H9 (cell line): ENCODE results near the gene TNNI3. TPM values are rescaled to one million over a fixed set of nuclear protein-coding genes. Genes with fewer than 3 reads are reported as not detected.

Source experiments
- DNase-seq: peaks from one replicate; pipeline ENCODE4 v3.0.0-alpha.2; 2017
- H2AFZ ChIP-seq: one replicate; pipeline ENCODE4 v1.6.1; 2013; ENCODE audit warnings: mild to moderate bottlenecking, low read length, control low read depth, moderate library complexity
- H2AK5ac ChIP-seq: 2 replicates; pipeline ENCODE4 v1.6.1; 2013; ENCODE audit warnings: low read length, control low read depth, mixed read lengths; ENCODE audit not compliant: insufficient read length
- H2BK120ac ChIP-seq: one replicate; pipeline ENCODE4 v1.6.1; 2013; ENCODE audit warnings: low read depth, mild to moderate bottlenecking, low read length, control low read depth, inconsistent platforms; ENCODE audit not compliant: poor library complexity, severe bottlenecking
- H2BK12ac ChIP-seq: 2 replicates; pipeline ENCODE4 v1.6.1; 2013; ENCODE audit warnings: low read length, control low read depth, mixed read lengths, low read depth; ENCODE audit not compliant: insufficient read length
- H2BK15ac ChIP-seq: 2 replicates; pipeline ENCODE4 v1.6.1; 2013; ENCODE audit warnings: low read depth, low read length, control low read depth
- H2BK20ac ChIP-seq: one replicate; pipeline ENCODE4 v1.6.1; 2013; ENCODE audit warnings: low read depth, mild to moderate bottlenecking, low read length, control low read depth, inconsistent platforms; ENCODE audit not compliant: poor library complexity, severe bottlenecking
- H2BK5ac ChIP-seq: 2 replicates; pipeline ENCODE4 v1.6.1; 2013; ENCODE audit warnings: low read length, control low read depth, mixed read lengths; ENCODE audit not compliant: insufficient read length
- H3K14ac ChIP-seq: 2 replicates; pipeline ENCODE4 v1.6.1; 2013; ENCODE audit warnings: low read length, control low read depth; ENCODE audit not compliant: insufficient read depth
- H3K18ac ChIP-seq: 2 replicates; pipeline ENCODE4 v1.6.1; 2013; ENCODE audit warnings: low read depth, mild to moderate bottlenecking, mixed read lengths, low read length, control low read depth; ENCODE audit not compliant: insufficient read length
- H3K23ac ChIP-seq: 2 replicates; pipeline ENCODE4 v1.6.1; 2013; ENCODE audit warnings: low read length, control low read depth, mixed read lengths, low read depth; ENCODE audit not compliant: insufficient read length
- H3K23me2 ChIP-seq: 2 replicates; pipeline ENCODE4 v1.6.1; 2013; ENCODE audit warnings: low read depth, mild to moderate bottlenecking, mixed read lengths, low read length, control low read depth; ENCODE audit not compliant: insufficient read length, poor library complexity, severe bottlenecking
- H3K27ac ChIP-seq: 2 replicates; pipeline ENCODE4 v1.5.1; 2013; ENCODE audit warnings: low read length, control low read depth, mixed read lengths, low read depth; ENCODE audit not compliant: insufficient read length
- H3K27me3 ChIP-seq: 2 replicates; pipeline ENCODE4 v1.6.1; 2013; ENCODE audit warnings: low read length, control low read depth, inconsistent platforms; ENCODE audit not compliant: insufficient read depth
- H3K4ac ChIP-seq: 2 replicates; pipeline ENCODE4 v1.6.1; 2013; ENCODE audit warnings: low read depth, mild to moderate bottlenecking, control low read depth, inconsistent platforms, low read length, moderate library complexity
- H3K4me1 ChIP-seq: 2 replicates; pipeline ENCODE4 v1.6.1; 2013; ENCODE audit warnings: low read length, control low read depth, inconsistent platforms; ENCODE audit not compliant: insufficient read depth
- H3K4me2 ChIP-seq: 2 replicates; pipeline ENCODE4 v1.6.1; 2013; ENCODE audit warnings: low read length, control low read depth, mixed read lengths; ENCODE audit not compliant: insufficient read length, insufficient read depth
- H3K56ac ChIP-seq: 2 replicates; pipeline ENCODE4 v1.6.1; 2013; ENCODE audit warnings: low read depth, mild to moderate bottlenecking, mixed read lengths, low read length, control low read depth; ENCODE audit not compliant: insufficient read length
- H3K79me1 ChIP-seq: 2 replicates; pipeline ENCODE4 v1.6.1; 2013; ENCODE audit warnings: low read depth, mild to moderate bottlenecking, moderate library complexity, low read length, control low read depth, inconsistent platforms; ENCODE audit not compliant: insufficient read depth, poor library complexity, severe bottlenecking
- H3K79me2 ChIP-seq: 2 replicates; pipeline ENCODE4 v1.6.1; 2013; ENCODE audit warnings: low read length, control low read depth, inconsistent platforms; ENCODE audit not compliant: insufficient read depth
- H3K9ac ChIP-seq: 2 replicates; pipeline ENCODE4 v1.6.1; 2013; ENCODE audit warnings: low read length, control low read depth, mixed read lengths; ENCODE audit not compliant: insufficient read length; ENCODE audit errors: extremely low read depth
- H3K9me3 ChIP-seq: one replicate; pipeline ENCODE4 v1.6.1; 2013; ENCODE audit warnings: low read depth, low read length, inconsistent platforms; ENCODE audit not compliant: control insufficient read depth
- H3T11ph ChIP-seq: one replicate; pipeline ENCODE4 v1.6.1; 2013; ENCODE audit warnings: mild to moderate bottlenecking, low read length, control low read depth, inconsistent platforms
- H4K20me1 ChIP-seq: one replicate; pipeline ENCODE4 v1.6.1; 2013; ENCODE audit not compliant: control insufficient read depth, insufficient read length, insufficient read depth
- H4K5ac ChIP-seq: 2 replicates; pipeline ENCODE4 v1.6.1; 2013; ENCODE audit warnings: low read depth, mild to moderate bottlenecking, mixed read lengths, low read length, control low read depth; ENCODE audit not compliant: insufficient read length
- H4K8ac ChIP-seq: replicated peaks from 2 replicates; pipeline ENCODE4 v1.6.1; 2013; ENCODE audit warnings: low read length, control low read depth, mixed read lengths, low read depth; ENCODE audit not compliant: insufficient read length
- H4K91ac ChIP-seq: 2 replicates; pipeline ENCODE4 v1.6.1; 2013; ENCODE audit warnings: low read depth, mild to moderate bottlenecking, moderate library complexity, mixed read lengths, low read length, control low read depth; ENCODE audit not compliant: insufficient read length
- H3K27ac Mint-ChIP-seq, 3 experiments: 2 replicates in 2 of 3; 3 replicates in 1 of 3; pipeline ENCODE4 v1.8.0; 2020 to 2021; ENCODE audit warnings: mixed read lengths in 3 of 3, mild to moderate bottlenecking in 1 of 3, moderate library complexity in 1 of 3
- H3K27me3 Mint-ChIP-seq: 2 replicates; pipeline ENCODE4 v1.8.0; 2021; ENCODE audit warnings: low read depth, mild to moderate bottlenecking, moderate library complexity, mixed read lengths
- H3K36me3 Mint-ChIP-seq, 3 experiments: 2 replicates in 2 of 3; 3 replicates in 1 of 3; pipeline ENCODE4 v1.8.0; 2020 to 2021; ENCODE audit warnings: low read depth in 3 of 3, mixed read lengths in 3 of 3; ENCODE audit not compliant: insufficient read depth in 1 of 3
- H3K4me1 Mint-ChIP-seq, 2 experiments: 2 replicates each; pipeline ENCODE4 v1.8.0; 2020; ENCODE audit warnings: mixed read lengths in 2 of 2
- H3K4me3 Mint-ChIP-seq, 2 experiments: 2 replicates in 1 of 2; 3 replicates in 1 of 2; pipeline ENCODE4 v1.8.0; 2020 to 2021; ENCODE audit warnings: mild to moderate bottlenecking in 2 of 2, mixed read lengths in 2 of 2, moderate library complexity in 1 of 2
- H3K9me3 Mint-ChIP-seq, 2 experiments: 2 replicates in 1 of 2; 3 replicates in 1 of 2; pipeline ENCODE4 v1.8.0; 2020; ENCODE audit warnings: mild to moderate bottlenecking in 2 of 2, mixed read lengths in 2 of 2, moderate library complexity in 1 of 2
- CTCF ChIP-seq: fragments of 200-600 bp; sonication (generic); conservative IDR thresholded peaks from 3 replicates; pipeline ENCODE4 v1.8.0; 2021; ENCODE audit warnings: antibody characterized with exemption, mild to moderate bottlenecking
- WGBS: extraction: QIAGEN DNeasy Blood & Tissue Kit; methylation state at CpG from one replicate; pipeline ENCODE4 v1.1.7; 2013; ENCODE audit warnings: missing lambda C conversion rate, low lambda C conversion rate, mixed read lengths; ENCODE audit not compliant: insufficient read length; ENCODE audit errors: extremely low coverage; 5-methylcytosine and 5-hydroxymethylcytosine counted together
- total RNA-seq: library from RNA; stranded (reverse); gene quantifications from 2 replicates; pipeline ENCODE4 v1.2.1, GENCODE V29; 2021

Gene TNNI3
- total RNA-seq, 1 experiment from 2014 or later, result 36.9 TPM

- H3K9ac ChIP-seq, result no peak overlapping the region
- no peak overlapping the region for H3K27ac ChIP-seq
- no peak overlapping the region for H4K8ac ChIP-seq
- H3K27me3 Mint-ChIP-seq, result peaks cover 5% of the 10 kb centered on the region
- H4K20me1 ChIP-seq, result no peaks in the 10 kb centered on the region
- no peaks in the 10 kb centered on the region for H3K23me2 ChIP-seq
- no peak overlapping the region for H2BK5ac ChIP-seq
- H3K27me3 ChIP-seq, result no peaks in the 10 kb centered on the region
- H2BK20ac ChIP-seq, result no peak overlapping the region
- peaks cover 10 to 32% (median 19%) of the 10 kb centered on the region in 3 experiments for H3K36me3 Mint-ChIP-seq
- WGBS, result no CpG with 5 or more reads among the region's 3 CpGs
- H3K56ac ChIP-seq, result no peak overlapping the region
- DNase-seq, result no peak
- no peaks in the 10 kb centered on the region; a peak in 1 of 5 replicates for H3K9me3 Mint-ChIP-seq
- H3K79me2 ChIP-seq, result no peaks in the 10 kb centered on the region
- peak overlapping the region; percentile 36 to 80; a peak in 4 of 5 replicates for H3K4me3 Mint-ChIP-seq
- no peak overlapping the region for H4K91ac ChIP-seq
- no peak overlapping the region for H4K5ac ChIP-seq
- H2AK5ac ChIP-seq, result no peak overlapping the region
- no peak overlapping the region for H2BK15ac ChIP-seq
- peak overlapping the region; percentile 52 for H3K4me2 ChIP-seq
- H3K4me1 Mint-ChIP-seq, result peaks cover 29 to 42% of the 10 kb centered on the region in 2 experiments
- H3K23ac ChIP-seq, result no peak overlapping the region
- no peak overlapping the region for H3T11ph ChIP-seq
- H2BK120ac ChIP-seq, result no peak overlapping the region
- no peak overlapping the region for H3K4ac ChIP-seq
- no peak for TF ChIP-seq CTCF
- no peak overlapping the region for H2AFZ ChIP-seq
- H3K18ac ChIP-seq, result no peak overlapping the region
- peaks cover 11% of the 10 kb centered on the region; the same call in 1 of the 2 replicates for H3K4me1 ChIP-seq
- H3K9me3 ChIP-seq, result no peaks in the 10 kb centered on the region
- peaks cover 3% of the 10 kb centered on the region for H3K79me1 ChIP-seq
- H3K14ac ChIP-seq, result no peak overlapping the region
- no peak overlapping the region for H2BK12ac ChIP-seq
- H3K27ac Mint-ChIP-seq, result no peak overlapping the region; a peak in 1 of 7 replicates
Measured at GRCh38 chr19:55145232-55145631, 12.3 kb downstream of the TNNI3 start.
